GM21528 (cell line): ENCODE measurements around the gene RAB11FIP4.

Experiments
- ATAC-seq: cut with Tn5 transposase; IDR thresholded peaks from one replicate; pipeline ENCODE4 v1.9.1; 2021; ENCODE audit warnings: mild to moderate bottlenecking, moderate library complexity; ENCODE audit not compliant: unreplicated experiment, low FRiP score

Gene RAB11FIP4

DNA sequence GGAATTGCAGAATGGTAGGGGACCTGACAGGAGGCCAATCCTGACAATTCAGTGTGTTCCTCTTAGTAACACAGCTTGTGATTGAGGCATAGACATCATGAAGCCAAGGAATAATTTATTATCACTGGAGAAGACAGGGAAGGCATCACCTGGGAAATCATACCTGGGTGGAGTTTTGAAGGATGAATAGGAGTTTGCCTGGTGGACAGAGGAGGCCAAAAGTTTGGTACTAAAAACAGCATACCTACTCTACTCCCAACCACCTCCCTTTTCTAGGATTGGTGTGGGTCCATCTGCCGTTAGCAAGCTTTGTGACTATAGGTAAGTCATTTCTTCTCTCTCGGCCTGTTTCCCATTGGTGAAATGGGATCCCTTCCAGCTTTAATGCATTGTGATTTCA lies 88.0 kb downstream of the RAB11FIP4 start:
- ATAC-seq, result no peak

DNA sequence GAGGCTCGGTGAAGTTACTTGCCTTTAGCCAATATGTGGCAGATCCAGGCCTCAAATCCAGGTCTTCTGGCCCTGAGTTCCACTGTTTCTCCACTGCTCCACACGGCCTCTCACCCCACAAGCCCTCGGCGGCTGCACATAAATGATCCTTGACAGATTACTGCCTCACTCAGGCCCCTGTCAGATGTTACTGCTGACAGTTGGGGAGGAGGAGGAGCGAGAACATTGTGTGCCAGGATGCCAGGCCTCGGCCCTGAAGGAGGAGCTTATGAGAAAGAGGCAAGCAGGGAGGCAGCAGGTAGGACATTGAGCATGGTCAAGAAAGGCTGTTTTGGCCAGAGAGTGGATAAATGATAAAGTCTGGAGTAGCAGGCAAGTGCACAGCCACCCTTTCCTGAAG lies 88.6 kb downstream of the RAB11FIP4 start:
- no peak for ATAC-seq

DNA sequence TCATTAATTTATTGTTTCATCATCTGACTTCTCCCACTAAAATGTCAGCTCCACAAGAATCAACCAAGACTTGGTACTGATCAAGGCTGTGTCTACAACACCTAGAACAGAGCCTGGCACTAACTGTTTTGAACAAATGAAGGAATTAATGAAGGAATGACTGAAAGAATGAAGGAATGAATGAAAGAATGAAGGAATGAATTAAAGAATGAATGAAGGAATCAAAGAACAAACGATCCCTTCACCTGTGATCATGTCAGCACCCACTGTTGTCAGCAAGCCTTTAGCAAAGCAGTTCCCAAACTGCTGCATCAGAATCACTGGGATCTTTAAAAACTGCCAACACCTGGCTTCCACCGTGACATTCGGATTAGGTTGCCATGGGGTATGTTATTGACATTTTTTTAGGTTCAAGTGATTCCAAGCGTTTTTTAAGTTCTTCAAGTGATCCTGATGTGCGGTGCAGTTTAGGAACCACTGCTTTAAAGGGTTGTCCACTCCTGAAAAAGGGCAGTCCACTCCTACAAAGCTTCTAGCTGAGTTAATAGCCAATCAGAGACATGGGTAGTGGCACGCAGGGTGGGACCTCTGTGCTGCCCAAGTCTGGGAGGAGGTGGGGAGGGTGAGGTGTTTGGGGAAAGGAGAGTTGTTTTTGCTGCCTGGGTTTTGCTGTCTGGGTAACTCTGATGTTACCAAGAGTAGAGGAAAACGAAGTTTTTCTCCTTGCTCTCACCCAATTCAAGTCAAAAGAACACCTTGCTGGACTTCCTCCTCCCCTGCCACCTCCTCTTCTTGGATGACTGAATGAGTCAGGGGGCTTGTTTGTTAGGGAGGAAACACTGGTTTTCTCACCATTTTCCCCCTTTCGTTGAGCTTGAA lies 89.7 kb downstream of the RAB11FIP4 start:
- ATAC-seq, result no peak

DNA sequence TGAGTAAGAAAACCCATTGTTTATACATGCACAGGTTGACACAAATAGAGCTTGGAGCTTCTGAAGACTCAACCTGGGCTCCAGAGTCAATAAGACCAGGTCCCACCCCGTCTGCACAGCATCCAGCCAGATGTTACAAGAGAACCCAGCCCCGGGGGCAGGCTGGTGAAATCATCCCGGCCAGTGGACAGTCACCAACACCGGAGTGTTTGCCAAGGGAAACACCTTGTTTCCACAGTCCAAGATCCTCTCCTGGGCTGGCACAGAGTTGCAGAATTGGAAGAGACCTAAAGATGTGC lies 90.3 kb downstream of the RAB11FIP4 start:
- no peak for ATAC-seq

DNA sequence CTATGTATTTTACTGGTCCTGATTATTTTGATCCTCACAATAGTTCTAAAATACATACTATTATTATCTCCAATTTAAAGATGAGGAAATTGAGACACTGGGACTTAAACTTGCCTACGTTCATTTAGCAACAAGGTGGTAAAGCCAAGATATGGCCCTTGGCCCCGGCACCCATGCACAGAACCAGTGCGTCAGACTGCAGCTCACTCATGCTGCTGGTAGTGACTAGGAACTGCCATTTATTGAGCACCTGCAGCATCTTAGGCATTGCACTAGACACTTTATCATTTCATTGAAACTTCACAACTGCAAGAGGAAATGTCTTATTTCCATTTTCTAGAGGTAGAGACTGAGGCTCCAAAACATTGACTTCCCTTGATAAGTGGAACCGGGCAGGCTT lies 93.3 kb downstream of the RAB11FIP4 start:
- ATAC-seq, result no peak

DNA sequence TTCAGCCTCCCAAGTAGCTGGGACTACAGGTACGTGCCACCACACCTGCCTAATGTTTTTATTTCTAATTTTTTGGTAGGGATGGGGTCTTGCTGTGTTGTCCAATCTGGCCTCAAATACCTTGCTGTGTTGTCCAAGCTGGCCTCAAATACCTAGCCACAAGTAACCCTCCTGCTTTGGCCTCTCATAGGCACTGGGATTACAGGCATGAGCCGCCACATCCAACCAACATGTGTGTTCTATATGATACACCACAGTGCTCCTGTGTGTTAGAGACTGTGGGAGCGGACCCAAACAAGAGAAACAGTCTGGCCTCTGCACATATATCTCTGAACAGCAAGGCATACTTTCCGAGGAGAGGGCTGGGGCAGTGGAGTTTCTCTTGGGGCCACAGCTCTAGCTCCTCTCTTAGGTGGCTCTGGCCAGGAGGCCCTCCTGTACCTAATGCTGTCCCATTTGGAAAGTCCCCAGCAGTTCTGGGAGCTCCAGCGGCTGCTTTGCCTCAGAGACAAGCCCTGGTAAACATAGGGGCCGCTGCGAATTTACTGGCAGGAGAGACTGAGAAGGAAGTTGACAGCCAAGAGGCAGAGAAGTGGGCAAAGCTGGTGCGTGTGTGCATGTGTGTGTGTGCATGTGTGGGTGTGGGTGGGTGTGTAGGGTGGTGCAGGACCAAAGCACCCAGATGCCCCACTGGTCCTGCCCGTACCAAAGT lies 95.0 kb downstream of the RAB11FIP4 start:
- no peak for ATAC-seq

DNA sequence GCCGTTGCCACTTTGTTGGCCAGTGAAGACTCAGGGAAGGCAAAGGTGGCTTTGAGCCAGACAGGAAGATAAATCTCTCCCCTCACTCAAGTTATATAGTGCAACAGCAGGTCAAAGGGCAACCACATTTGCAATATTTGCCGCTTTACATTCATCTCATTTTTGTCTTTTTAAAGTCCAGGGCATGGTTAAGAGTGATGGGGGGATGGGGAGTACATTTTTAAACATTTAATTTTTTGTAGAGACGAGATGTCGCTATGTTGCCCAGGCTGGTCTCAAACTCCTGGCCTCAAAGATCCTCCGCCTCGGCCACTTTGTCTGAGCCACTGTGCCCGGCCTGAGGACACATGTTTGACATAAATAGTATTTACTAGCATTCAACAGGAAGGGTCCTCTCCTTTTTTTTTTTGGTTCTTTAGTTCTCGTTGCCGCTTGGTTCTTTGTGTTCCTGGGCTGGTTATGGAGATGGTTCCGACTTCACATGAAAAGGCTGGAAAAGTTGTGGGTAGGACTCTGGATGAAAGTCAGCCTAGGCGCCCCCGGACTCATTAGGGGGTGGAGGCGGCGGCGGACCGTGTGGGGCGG lies 95.7 kb downstream of the RAB11FIP4 start:
- no peak for ATAC-seq

DNA sequence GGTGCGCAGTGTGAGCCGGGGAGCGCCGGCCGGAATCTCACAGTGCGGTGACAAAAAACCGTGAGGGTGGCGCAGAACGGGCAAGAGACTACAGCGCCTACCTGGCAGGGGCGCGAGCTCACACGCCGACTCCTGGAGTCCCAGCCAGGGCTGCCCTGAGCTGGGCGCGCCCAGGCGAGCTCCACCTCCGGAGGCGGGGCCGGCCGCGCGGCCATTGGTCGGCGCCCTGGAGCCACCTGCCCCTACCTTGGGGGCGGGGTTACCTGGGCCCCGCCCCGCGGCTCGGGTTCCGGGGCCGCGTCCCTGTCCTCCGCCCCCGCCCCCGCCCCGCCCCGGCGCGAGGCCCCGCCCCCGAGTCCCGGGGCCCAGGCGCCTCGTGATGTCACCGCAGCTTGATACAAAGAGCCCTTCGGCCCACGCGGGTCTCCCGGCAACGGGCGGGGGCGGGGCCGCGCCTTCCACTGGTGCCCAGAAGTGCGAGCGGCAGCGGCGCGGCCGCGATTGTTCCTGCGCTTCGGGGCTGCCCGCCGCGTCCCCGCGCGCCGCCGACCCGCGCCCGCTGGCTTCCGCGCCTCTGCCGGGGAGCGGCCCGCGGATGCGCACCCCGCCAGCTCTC lies 96.3 kb downstream of the RAB11FIP4 start:
- peak; percentile 54 for ATAC-seq

DNA sequence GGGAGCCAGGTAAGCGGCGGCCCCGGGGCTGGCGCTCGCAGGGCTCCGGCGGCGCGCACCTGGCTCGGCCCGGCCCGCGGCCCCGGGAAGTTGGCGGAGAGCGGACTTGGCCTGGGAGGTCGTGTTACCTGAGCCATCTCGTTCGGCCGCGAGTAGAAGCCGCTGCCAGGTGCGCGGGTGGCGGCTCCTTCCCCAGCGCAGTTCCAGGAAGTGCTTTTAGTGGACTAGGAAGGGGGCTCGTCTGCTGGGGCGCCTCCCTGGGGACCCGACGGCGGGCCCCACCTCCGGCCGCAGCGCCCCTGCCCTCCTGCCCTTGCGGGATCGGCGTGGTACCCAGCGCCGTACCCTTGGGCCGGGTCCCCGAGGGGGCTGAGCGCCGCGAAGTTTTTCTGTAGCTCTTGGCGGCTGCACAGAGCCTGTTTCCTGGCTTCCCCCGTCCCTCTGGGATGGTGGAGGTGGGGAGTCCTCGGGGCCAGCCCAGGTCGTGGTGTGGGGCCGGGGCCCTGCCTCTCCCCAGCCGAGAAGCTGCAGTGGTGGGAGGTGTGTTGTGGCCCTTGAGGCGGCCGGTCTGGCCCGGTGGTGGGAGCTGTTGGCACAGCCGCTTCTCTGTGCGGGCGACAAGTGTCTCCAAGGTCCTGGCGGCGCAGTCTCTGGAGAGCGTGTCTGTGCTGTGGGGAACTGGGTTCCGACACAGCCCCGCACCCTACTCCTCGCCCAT lies 96.9 kb downstream of the RAB11FIP4 start:
- peak; percentile 19 for ATAC-seq

DNA sequence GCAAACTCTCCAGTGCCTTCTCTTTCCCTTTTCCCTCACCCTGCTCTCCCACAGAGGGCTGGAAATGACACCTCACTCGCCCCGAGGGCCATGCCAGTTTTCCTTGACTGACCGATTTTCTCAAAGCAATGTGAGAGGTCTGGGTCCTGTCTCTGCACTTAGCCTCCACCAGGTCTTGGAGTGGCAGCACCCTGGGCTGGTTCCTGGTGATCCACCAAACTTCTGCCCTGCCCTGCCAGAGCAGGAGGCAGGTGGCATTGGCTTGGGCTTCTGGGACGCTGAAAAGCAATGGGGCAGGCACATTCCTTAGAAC lies 97.5 kb downstream of the RAB11FIP4 start:
- ATAC-seq, result no peak

DNA sequence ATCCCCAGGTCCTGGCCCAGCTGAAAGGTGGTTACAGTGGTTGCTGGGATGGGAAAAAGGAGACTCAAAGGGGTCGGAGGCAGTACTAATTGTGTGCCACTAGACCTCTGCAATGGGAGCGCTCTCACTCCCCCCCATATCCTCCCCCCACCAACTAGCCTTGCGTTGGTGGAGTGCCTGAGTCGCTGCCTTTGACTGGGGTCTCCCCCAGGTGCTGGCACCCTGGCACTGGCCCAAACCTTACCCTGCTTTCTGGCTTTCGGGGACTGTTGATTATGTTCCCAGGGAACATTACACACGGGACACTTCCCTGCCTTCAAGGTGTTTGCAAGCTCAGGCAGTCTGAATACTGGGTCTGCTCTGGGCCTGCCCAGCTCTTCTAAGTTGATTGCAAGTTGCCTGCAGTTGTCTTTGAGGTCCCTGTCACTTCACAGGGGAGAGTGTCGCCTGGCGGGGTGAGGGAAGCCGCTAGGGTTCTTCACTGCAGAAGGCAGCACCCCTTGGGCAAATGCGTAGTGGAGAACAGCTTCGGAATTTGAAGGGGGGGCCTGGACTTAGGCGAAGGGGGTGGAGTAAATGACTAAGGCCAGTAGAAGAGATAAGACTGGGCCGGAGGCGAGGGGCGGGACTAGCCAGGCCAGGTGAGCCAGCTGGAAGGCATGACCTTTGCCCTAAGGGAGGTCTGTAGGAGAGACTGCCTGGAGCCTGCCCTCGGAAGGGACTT lies 98.0 kb downstream of the RAB11FIP4 start:
- ATAC-seq, result no peak

DNA sequence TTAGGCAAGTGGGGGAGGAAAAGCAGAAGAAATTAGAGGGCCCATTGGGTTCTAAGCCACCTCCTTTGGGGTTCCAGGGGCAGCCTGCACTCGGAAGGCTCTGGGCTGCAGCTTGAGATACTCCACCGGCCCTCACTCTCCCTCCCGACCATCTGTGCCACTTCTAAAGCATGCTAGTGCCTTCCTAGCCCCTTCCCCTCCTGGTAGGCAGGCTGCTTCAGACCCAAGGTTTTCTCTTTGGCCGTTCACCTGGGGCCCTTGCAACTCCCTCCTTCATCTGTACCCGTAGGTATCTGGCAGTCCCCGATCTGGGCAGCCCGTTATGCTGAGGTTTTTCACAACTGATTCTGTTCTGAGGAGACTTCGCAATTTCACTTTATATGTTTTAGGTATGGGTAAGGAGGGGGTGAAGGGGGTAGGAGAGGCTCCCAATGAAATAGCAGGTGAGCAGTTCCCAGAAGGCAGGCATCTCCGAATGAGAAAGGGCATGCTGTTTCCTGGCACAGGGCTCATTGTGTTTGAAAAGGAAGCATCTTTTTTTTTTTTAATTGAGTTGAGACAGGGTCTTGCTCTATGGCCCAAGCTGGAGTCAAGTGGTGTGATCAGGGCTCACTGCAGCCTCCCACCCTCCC lies 98.7 kb downstream of the RAB11FIP4 start:
- no peak for ATAC-seq

DNA sequence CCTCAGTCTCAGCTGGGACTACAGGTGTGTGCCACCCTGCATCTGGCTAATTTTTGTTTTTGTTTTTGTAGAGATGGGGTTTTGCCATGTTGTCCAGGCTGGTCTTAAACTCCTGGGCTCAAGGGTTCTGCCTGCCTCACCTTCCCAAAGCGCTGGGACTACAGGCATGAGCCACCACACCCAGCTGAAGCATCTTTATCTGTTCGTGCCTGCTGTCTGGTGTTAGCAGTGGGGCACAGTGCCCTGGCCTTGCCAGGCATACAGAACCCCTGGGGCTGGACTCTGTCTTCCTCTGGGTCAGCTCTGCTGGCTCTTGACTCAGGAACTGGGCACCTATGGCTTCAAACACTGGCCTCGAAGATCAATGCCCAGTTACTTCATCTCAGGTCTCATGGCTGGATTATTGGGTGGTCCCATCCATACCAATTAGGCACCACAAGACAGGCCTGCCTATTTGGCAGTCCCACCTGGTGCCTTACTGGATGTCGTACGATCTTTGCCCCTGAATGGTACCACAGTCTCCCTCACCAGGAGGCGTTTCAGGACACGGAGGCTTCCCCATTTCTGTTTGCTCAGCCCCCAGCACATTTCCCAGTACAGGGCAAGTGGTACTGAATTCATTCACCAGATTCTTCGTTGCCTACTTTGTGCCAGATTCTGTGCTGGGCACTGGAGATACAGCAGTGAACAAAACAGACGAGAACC lies 99.3 kb downstream of the RAB11FIP4 start:
- ATAC-seq, result no peak

DNA sequence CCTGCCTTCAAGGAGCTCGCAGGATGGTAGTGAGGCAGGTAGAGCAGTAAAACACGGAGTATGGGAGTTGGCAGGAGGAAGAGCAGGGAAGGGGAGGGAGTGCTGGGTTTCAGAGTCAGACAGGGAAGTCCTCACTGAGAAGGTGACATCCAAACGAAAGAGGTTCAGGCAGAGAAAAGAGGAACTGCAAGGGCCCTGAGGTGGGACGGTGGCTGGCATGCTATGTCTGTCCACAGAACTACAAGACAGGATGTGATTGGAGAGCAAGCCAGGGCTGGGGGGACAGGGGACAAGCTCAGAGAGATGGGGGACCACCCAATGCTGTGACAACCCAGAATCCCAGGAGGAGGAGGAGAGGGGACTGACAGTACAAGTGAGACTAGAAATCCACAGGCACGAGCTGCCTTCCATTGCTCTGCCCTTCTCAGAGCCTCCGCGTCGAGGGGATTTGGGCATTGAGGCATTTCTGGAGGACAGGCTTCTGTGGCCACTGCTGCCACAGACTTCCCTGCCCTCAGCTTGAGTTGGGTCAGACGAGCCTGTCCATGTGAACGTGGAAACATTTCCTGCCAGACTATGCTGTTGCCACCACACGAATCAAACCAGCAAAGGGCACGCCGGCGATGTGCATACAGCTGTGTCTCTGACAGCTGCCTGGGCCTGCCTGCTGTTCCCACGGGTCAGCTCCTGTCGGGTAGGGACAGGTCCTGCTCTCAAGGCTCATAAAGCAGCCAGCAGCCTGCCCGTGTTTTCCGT lies 100.1 kb downstream of the RAB11FIP4 start:
- ATAC-seq, result no peak

DNA sequence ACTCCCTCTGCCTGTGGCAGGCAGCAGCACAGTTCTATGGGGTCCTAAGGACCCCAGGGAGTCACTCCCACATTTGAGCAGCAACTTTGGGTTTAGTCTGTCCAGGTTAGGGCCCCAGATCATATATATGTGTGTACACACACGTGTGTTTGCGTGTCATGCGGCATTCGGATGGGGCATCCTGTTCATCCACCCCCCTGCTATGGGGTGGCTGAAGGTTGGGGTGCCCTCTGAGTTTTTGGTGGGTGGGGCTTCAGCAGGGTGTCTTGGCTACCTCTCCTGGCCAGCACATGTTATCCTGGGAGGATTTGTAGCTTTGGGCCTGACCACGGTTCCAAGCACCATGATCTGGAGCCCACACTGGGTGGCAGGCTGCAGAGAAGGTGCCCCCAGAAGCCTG lies 100.7 kb downstream of the RAB11FIP4 start:
- no peak for ATAC-seq

DNA sequence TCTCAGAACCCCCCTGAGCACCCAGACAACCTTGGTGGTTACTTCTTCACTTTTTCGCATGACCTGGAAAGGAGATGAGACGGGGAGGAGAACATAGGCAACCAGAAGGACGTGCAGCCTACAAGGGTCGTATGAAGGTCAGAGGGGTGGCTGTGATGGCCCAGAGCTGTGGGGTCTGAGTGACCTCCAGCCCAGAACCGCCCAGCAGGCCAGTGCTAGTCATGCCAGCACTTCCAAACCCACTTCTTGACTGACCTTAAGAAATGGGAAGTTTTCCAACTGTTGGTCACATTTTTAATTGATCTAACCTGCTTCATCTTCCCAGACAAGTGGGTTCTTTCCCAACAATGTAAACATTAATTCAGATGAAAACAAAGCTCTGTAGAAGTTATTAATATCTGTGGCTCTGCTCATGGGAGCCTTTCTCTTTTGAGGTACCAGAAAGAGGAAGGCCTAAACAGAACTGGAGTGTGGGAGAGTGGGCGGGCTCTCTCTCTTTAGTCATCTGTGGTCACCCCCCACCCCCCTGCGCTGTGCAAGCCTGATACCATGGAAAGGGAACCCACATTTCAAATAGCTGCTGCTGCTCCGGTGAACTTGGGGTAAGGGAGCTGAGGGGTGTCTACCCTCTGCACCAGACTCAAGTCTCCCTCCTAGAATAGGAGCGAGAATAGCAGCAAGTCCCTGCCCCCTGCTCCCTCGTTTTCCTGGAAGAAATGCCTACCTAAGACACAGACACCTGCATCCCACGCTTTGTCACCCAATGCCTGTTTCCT lies 101.6 kb downstream of the RAB11FIP4 start:
- no peak for ATAC-seq

DNA sequence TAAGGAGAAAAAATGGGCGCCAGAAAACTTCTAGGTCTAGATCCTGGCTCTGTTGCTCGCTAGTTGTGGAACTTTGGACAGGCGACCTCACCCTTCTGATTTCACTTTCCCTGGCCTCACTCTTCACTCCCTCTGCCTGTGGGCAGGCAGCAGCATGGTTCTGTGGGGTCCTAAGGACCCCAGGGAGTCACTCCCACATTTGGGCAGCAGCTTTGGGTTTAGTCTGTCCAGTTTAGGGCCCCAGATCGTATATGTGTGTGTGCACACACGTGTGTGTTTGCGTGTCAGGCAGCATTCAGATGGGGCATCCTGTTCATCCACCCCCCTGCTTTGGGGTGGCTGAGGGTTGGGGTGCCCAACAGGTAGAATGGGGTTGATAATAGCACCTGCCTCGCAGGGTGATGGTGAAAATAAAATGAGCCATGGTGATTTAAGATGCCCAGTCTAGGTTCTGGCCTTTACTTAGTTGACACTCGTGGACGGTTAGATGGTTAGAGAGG lies 102.2 kb downstream of the RAB11FIP4 start:
- no peak for ATAC-seq
